ENCODE measurements around the gene UVRAG. TPM values are rescaled to one million over a fixed set of nuclear protein-coding genes. Genes with fewer than 3 reads are reported as not detected.

UVRAG gene
- total and polyA plus RNA-seq, 2 of the 4 experiments (the other 2 are of a cell fraction): 5.6 to 10.9 TPM

GRCh38 chr11:75800136-75800675 is 14.8 kb upstream of the UVRAG start:
- 0 out of 2 replicates have a peak, but pooled peaks cover 5% of the 10 kb centered on the region for H4K20me1 ChIP-seq (ENCODE audit: insufficient read depth, low read length)
- H3K4ac ChIP-seq (ENCODE audit: low read depth, low read length): no peak overlapping the region
- POLR2A ChIA-PET (ENCODE audit: unreplicated experiment): no interaction called here
- CTCF ChIA-PET: interaction anchor here (1.0 kb wide), 1 partner anchor 69 kb away, joined by 3 read pairs; no protein-coding TSS in a partner anchor
- H2BK15ac ChIP-seq (ENCODE audit: low read depth, low read length): no peak overlapping the region
- H3K79me1 ChIP-seq (ENCODE audit: low read depth in 1 of 2, low read length in 2 of 2): no peaks in the 10 kb centered on the region
- H3K4me3 ChIP-seq (ENCODE audit: insufficient read depth, low read depth, low read length): no peak overlapping the region
- no peak overlapping the region for H3K18ac ChIP-seq (ENCODE audit: low read depth, low read length)
- no peak overlapping the region for H3K14ac ChIP-seq (replicated peaks; ENCODE audit: low read depth, low read length)
- H3K4me1 ChIP-seq (ENCODE audit: control insufficient read depth, insufficient read depth, low read length): peaks cover 2% of the 10 kb centered on the region
- no peak overlapping the region for H3K27ac ChIP-seq (ENCODE audit: insufficient read depth, low read length)
- H2BK20ac ChIP-seq (ENCODE audit: low read depth, low read length): no peak overlapping the region
- no peak overlapping the region for H4K5ac ChIP-seq (ENCODE audit: low read depth, low read length)
- 0 out of 2 replicates have a peak, but pooled peaks cover 3% of the 10 kb centered on the region for H3K9me1 ChIP-seq (ENCODE audit: insufficient read depth, low read length)
- H2BK120ac ChIP-seq (ENCODE audit: low read depth, low read length): no peak overlapping the region
- no peak overlapping the region for H4K8ac ChIP-seq (ENCODE audit: low read depth in 2 of 2, low read length in 2 of 2)
- H4K91ac ChIP-seq (ENCODE audit: insufficient read depth, low read depth, low read length): no peak overlapping the region
- dilution Hi-C loops (cut with HindIII; ENCODE audit: low sequenced_read_pairs, unreplicated experiment): no loop called here
- H3K4me2 ChIP-seq (ENCODE audit: low read depth, low read length): no peak overlapping the region
- H3K27me3 ChIP-seq (ENCODE audit: control insufficient read depth, insufficient read depth, low read length): no peaks in the 10 kb centered on the region; the same call in 1 of the 2 replicates
- ATAC-seq (ENCODE audit: low read depth) (no peak), DNase-seq (no peak)
- intact Hi-C loops (cut with micrococcal nuclease): loop anchor here (5.0 kb wide), 1 partner anchor 352 kb away; no protein-coding TSS in a partner anchor
- no peak for TF ChIP-seq RFX5 (IDR thresholded peaks at IDR 0.05; ENCODE audit: low read depth, low read length)
- no peak for TF ChIP-seq RAD21 (IDR thresholded peaks at IDR 0.05; ENCODE audit: low read length)
- no peak for TF ChIP-seq POLR2A (IDR thresholded peaks at IDR 0.05; ENCODE audit: low read depth, low read length)
- no peak for TF ChIP-seq MAFK (IDR thresholded peaks at IDR 0.05; ENCODE audit: low read depth, low read length)
- no peak for TF ChIP-seq NFE2L2 (IDR thresholded peaks at IDR 0.05; ENCODE audit: low read depth, low read length)
- TF ChIP-seq BHLHE40 (IDR thresholded peaks at IDR 0.05; ENCODE audit: low read depth, low read length): no peak
- TF ChIP-seq USF2 (IDR thresholded peaks at IDR 0.05; ENCODE audit: low read depth, low read length): no peak
- no peak for TF ChIP-seq FOS (IDR thresholded peaks at IDR 0.05; ENCODE audit: low read depth, low read length)
- TF ChIP-seq RCOR1 (IDR thresholded peaks at IDR 0.05; ENCODE audit: insufficient replicate concordance, low read length): no peak
- TF ChIP-seq SMC3 (IDR thresholded peaks at IDR 0.05; ENCODE audit: low read depth, low read length): no peak
- TF ChIP-seq MAZ (IDR thresholded peaks at IDR 0.05; ENCODE audit: borderline replicate concordance, low read depth, low read length): no peak
- no peak for TF ChIP-seq CEBPB (IDR thresholded peaks at IDR 0.05; ENCODE audit: low read depth, low read length)
- no peak for TF ChIP-seq MXI1 (IDR thresholded peaks at IDR 0.05; ENCODE audit: borderline replicate concordance, low read depth, low read length)
- no peak for TF ChIP-seq CHD1 (IDR thresholded peaks at IDR 0.05; ENCODE audit: low read depth, low read length)
- in situ Hi-C loops (cut with MboI; ENCODE audit: low sequenced_read_pairs): loop anchor here (10.0 kb wide), 1 partner anchor 515 kb away; no protein-coding TSS in a partner anchor
- BruUV-seq (replicated peaks): no TSS peak
- no peak overlapping the region for H2AFZ ChIP-seq (replicated peaks; ENCODE audit: low read length, poor library complexity)
- H3K56ac ChIP-seq (ENCODE audit: extremely low read depth, insufficient read depth, low read length): no peak overlapping the region
- no peak overlapping the region for H2BK5ac ChIP-seq (ENCODE audit: low read depth, low read length, poor library complexity, severe bottlenecking)
- no peak overlapping the region for H2AK9ac ChIP-seq (replicated peaks; ENCODE audit: low read depth, low read length, poor library complexity)
- no peak overlapping the region for H2AK5ac ChIP-seq (ENCODE audit: low read depth, low read length)
- H3K9ac ChIP-seq (ENCODE audit: low read depth, low read length): no peak overlapping the region
- H3K23ac ChIP-seq (ENCODE audit: low read depth, low read length): no peak overlapping the region
- H3K36me3 ChIP-seq (ENCODE audit: control insufficient read depth, insufficient read depth, low read length): no peaks in the 10 kb centered on the region
- no peaks in the 10 kb centered on the region for H3K9me3 ChIP-seq (ENCODE audit: control insufficient read depth, insufficient read depth, low read length)
- 80% methylated on average over 1 of the region's 8 CpGs; no CpG with 5 or more reads in 1 of the 2 experiments for WGBS, 2 experiments (ENCODE audit: extremely low coverage in 2 of 2, insufficient read length in 1 of 2)

All from IMR-90 (cell line).